Left ventricle myocardium inferior (tissue), 1 donor: ENCODE data around the gene BANK1. TPM values are rescaled to one million over a fixed set of nuclear protein-coding genes. Genes with fewer than 3 reads are reported as not detected.

Experiments used
- DNase-seq: peaks from one replicate; pipeline ENCODE4 v3.0.0-alpha.2; 2020
- H3K27ac ChIP-seq: fragments of 200-600 bp; replicated peaks from 2 replicates; pipeline ENCODE4 v1.8.0; 2021
- H3K27me3 ChIP-seq: fragments of 200-600 bp; 2 replicates; pipeline ENCODE4 v1.8.0; 2021; ENCODE audit warnings: low read depth
- H3K36me3 ChIP-seq: fragments of 200-600 bp; 2 replicates; pipeline ENCODE4 v1.8.0; 2021
- H3K4me1 ChIP-seq: fragments of 200-600 bp; 2 replicates; pipeline ENCODE4 v1.8.0; 2021
- H3K4me3 ChIP-seq: fragments of 200-600 bp; 2 replicates; pipeline ENCODE4 v1.8.0; 2021; ENCODE audit warnings: mild to moderate bottlenecking, moderate library complexity
- H3K9me3 ChIP-seq: fragments of 200-600 bp; replicated peaks from 2 replicates; pipeline ENCODE4 v1.8.0; 2021
- intact Hi-C: fragments of 100-400 bp; cut with micrococcal nuclease; formaldehyde crosslinking; loops from one replicate; pipeline ENCODE4 v1.11.0; 2022
- total RNA-seq: library from RNA; stranded (reverse); fragmentation: NEBNext Ultra II Directional; extraction: Animal tissue kit (Norgen Biotek cat#: 25700); gene quantifications from one replicate; pipeline ENCODE4 v1.2.1, GENCODE V29; 2021
- TF ChIP-seq, protein P1 (sequence below): fragments of 200-600 bp; IDR thresholded peaks from 2 replicates; pipeline ENCODE4 v1.8.0; 2021; ENCODE audit warnings: antibody characterized with exemption, mild to moderate bottlenecking, borderline replicate concordance
- donor health status: DM: no; HTN: yes; CAD: no; lungs with severe emphysema.

The BANK1 gene
- total RNA-seq, 1 donor from 2014 or later = 0.08 TPM

DNA sequence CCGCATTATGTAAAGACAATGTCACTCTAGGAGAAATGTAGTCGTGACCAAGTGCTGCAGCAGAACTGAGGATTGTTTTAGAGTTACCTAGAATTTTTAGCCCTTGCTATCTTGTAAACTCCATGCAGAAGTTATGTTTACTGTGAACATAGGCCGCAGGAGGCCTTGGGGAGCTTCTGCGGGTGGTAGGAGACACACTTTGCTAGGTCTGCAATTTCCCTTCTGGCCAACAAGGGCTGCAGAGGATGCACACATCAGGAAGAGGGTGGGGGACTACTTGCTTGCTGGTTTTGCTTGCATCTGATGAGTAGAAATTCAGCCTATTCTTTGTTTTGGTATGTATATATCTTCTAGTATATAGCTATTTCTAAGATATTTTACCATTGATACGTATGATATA is 23.1 kb downstream of the BANK1 start:
- DNase-seq = no peak
- Histone ChIP-seq H3K27me3 (no peaks in the 10 kb centered on the region), H3K27ac (no peak overlapping the region), H3K36me3 (no peaks in the 10 kb centered on the region), H3K4me3 (no peak overlapping the region), H3K9me3 (no peaks in the 10 kb centered on the region), H3K4me1 (no peaks in the 10 kb centered on the region)
- intact Hi-C loops = no loop called here
- TF ChIP-seq, protein P1, sequence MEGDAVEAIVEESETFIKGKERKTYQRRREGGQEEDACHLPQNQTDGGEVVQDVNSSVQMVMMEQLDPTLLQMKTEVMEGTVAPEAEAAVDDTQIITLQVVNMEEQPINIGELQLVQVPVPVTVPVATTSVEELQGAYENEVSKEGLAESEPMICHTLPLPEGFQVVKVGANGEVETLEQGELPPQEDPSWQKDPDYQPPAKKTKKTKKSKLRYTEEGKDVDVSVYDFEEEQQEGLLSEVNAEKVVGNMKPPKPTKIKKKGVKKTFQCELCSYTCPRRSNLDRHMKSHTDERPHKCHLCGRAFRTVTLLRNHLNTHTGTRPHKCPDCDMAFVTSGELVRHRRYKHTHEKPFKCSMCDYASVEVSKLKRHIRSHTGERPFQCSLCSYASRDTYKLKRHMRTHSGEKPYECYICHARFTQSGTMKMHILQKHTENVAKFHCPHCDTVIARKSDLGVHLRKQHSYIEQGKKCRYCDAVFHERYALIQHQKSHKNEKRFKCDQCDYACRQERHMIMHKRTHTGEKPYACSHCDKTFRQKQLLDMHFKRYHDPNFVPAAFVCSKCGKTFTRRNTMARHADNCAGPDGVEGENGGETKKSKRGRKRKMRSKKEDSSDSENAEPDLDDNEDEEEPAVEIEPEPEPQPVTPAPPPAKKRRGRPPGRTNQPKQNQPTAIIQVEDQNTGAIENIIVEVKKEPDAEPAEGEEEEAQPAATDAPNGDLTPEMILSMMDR = no peak

- Histone ChIP-seq H3K4me3 (no peak overlapping the region), H3K27me3 (no peaks in the 10 kb centered on the region), H3K4me1 (no peaks in the 10 kb centered on the region), H3K27ac (no peak overlapping the region), H3K9me3 (peaks cover 10% of the 10 kb centered on the region), H3K36me3 (no peaks in the 10 kb centered on the region)
- intact Hi-C loops = no loop called here
- TF ChIP-seq, protein P1 = no peak
- DNase-seq = no peak
Measured at GRCh38 chr4:101818362-101818761, 27.8 kb downstream of the BANK1 start.

DNA sequence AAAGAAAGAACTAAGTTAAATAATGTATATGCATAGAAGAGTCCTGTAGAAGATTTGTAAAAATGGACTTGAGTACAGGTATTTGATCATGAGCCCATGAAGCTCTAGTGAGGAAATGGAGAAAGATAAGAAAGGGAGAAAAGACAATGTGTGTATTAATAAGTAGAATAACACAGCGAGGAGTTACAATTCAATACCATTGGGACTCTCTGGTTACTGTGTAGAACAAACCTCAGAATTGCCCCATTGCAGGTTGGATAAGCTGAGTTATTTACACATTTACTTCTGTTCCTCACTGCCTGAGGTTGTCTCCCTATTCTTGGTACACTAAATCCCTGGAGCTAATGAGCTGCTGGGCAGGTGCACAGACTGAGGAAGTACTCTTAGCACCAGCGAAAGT is 33.3 kb downstream of the BANK1 start:
- DNase-seq = no peak
- Histone ChIP-seq H3K36me3 (no peaks in the 10 kb centered on the region), H3K4me1 (no peaks in the 10 kb centered on the region), H3K4me3 (no peak overlapping the region), H3K27ac (no peak overlapping the region), H3K27me3 (no peaks in the 10 kb centered on the region), H3K9me3 (peaks cover 10% of the 10 kb centered on the region)
- intact Hi-C loops = no loop called here
- TF ChIP-seq, protein P1 = no peak

DNA sequence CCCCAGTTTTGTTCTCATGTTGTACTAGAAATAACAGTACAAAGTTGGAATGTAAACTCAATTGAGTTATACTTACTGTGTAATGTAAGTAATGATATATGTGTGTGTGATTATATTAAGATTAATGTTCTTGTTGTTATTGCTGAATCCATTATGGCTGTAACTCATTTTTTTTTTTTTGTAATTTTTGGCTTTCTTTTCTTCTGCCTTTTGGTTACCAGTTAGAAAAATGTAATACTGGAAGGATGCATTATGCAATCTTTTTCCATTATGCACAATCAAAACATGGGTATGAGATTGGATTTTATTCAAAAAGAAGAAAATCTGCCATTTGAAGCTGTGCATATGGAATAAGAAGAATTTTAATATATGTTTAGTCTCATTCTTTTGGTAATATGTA is 34.0 kb downstream of the BANK1 start:
- Histone ChIP-seq H3K9me3 (peaks cover 10% of the 10 kb centered on the region), H3K36me3 (no peaks in the 10 kb centered on the region), H3K4me1 (no peaks in the 10 kb centered on the region), H3K27me3 (no peaks in the 10 kb centered on the region), H3K4me3 (no peak overlapping the region), H3K27ac (no peak overlapping the region)
- intact Hi-C loops = no loop called here
- no peak for DNase-seq
- TF ChIP-seq, protein P1 = no peak

DNA sequence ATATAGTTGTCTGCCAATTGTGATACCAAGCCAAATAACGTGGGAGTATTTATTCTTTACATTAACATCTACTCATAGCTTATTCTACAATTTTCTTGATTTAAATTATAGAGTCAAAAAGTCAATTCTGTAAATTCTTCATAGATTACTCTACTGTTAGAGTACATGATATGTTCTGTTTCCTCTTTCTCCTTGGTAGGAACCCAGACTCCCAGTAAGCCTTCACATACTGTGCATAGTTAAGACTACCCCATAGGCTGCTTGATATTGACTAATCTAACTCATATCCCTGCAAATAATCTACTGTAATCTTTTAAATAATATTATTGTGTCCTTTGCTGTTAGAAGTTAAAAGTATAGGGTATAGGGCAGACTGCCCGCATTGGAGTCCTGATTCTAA is 35.4 kb downstream of the BANK1 start:
- no peak for DNase-seq
- TF ChIP-seq, protein P1 = no peak
- no peaks in the 10 kb centered on the region for H3K27me3 ChIP-seq
- no peak overlapping the region for H3K4me3 ChIP-seq
- H3K9me3 ChIP-seq = peaks cover 4% of the 10 kb centered on the region
- no peaks in the 10 kb centered on the region for H3K36me3 ChIP-seq
- intact Hi-C loops = no loop called here
- no peaks in the 10 kb centered on the region for H3K4me1 ChIP-seq
- no peak overlapping the region for H3K27ac ChIP-seq

GRCh38 chr4:101831816-101832215 is 41.3 kb downstream of the BANK1 start:
- no peak overlapping the region for H3K27ac ChIP-seq
- H3K4me1 ChIP-seq = no peaks in the 10 kb centered on the region
- no peaks in the 10 kb centered on the region for H3K9me3 ChIP-seq
- intact Hi-C loops = no loop called here
- TF ChIP-seq, protein P1 = no peak
- no peaks in the 10 kb centered on the region for H3K27me3 ChIP-seq
- H3K36me3 ChIP-seq = no peaks in the 10 kb centered on the region
- no peak overlapping the region for H3K4me3 ChIP-seq
- no peak for DNase-seq
